Purkinje cell (primary cell): ENCODE measurements around the gene NUS1. TPM values are rescaled to one million over a fixed set of nuclear protein-coding genes. Genes with fewer than 3 reads are reported as not detected.

ENCODE experiments used
- polyA plus RNA-seq: library from polyadenylated mRNA; unstranded; fragments of >200 nt; fragmentation: Nextera tagmentation; gene quantifications from 2 replicates; pipeline ENCODE4 v1.2.1, GENCODE V29; 2014

The NUS1 gene
- polyA plus RNA-seq, result 27.3 and 31.5 TPM in 2 replicates

DNA sequence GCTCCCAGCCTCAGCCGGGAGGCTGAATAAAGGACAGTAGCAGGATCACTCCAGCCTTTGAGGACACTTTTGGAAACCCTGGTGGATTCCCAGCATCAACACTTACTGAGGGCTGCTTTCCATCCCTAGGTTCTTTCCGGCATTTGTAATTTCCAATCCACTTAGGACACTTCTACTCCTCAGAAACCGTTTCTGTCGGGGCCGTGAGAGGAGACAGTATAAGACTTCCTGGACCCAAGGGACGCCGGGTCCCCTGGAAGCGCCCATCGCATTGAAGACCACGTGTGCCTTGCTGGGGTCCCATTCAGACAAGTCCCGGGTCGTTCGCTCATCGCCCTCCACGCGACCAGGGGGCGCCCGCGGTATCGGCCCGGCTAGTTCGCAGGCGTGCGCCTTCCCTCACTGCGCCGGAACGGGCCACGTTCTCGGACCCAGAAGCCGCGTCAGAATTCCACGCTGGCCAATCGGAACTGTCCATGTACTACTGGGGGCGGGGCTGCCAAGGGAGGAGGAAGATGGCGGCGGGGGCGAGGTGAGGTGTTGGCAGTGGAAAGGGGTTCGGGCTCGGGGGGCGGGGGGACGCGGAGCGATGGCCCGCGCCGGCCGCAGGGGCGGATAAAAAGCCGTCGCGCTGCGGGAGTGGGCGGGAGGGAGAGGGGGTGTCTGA, at the start of gene NUS1:
TSS of gene NUS1 (plus strand) at position 479 of the 667 bp plus-strand sequence. CDS start 202 bp downstream, outside the sequence.

Other genes with a start within 250 kb of the NUS1 start
- gene ROS1, start 249.5 kb upstream of the NUS1 start, polyA plus RNA-seq, result 0.42 TPM in 1 of 2 replicates, not detected in the other
- 1.2 TPM in 1 of 2 replicates, not detected in the other for gene DCBLD1, start 192.8 kb upstream of the NUS1 start, polyA plus RNA-seq
- gene GOPC, start 73.0 kb upstream of the NUS1 start, polyA plus RNA-seq, result 20.0 and 24.5 TPM in 2 replicates
- 11.1 and 22.7 TPM in 2 replicates for gene SLC35F1, start 231.8 kb downstream of the NUS1 start, polyA plus RNA-seq